ENCODE measurements around the gene HAL.

DNA sequence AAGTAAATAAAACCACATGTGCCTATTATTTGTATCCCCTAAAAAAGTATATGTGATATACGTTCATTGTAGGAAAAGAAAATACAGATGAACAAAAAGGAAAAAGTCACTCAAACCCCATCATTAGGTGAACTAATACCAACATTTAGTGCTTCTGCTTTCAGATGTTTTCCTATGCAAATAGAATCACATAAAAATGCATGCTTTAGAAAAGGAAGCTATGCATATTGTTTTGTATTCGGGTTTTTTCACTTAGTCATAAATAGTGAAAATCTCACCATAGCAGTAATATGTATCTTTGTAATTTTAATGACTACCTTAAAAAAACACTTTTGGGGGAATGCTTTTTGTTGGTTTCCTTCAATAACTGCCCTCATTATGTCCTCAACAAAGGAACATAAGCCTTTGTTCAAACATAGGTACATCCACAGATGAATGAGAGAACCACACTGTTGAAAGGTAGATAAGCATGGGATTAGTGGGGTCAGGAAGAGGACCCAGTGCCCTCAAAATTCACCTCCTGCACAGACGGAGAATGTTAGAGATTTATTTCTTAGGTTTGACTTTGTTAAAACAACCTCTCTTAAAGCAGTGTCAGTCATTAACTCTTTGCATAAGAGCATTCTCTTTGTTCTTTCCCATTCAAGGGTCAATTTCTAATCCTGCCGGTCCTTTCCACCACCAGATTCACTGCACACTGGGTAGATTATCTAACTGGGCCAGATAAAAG, 46.5 kb downstream of the HAL start:
- TF ChIP-seq, protein P1, sequence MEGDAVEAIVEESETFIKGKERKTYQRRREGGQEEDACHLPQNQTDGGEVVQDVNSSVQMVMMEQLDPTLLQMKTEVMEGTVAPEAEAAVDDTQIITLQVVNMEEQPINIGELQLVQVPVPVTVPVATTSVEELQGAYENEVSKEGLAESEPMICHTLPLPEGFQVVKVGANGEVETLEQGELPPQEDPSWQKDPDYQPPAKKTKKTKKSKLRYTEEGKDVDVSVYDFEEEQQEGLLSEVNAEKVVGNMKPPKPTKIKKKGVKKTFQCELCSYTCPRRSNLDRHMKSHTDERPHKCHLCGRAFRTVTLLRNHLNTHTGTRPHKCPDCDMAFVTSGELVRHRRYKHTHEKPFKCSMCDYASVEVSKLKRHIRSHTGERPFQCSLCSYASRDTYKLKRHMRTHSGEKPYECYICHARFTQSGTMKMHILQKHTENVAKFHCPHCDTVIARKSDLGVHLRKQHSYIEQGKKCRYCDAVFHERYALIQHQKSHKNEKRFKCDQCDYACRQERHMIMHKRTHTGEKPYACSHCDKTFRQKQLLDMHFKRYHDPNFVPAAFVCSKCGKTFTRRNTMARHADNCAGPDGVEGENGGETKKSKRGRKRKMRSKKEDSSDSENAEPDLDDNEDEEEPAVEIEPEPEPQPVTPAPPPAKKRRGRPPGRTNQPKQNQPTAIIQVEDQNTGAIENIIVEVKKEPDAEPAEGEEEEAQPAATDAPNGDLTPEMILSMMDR (IDR thresholded peaks at IDR 0.05): no peak
- TF ChIP-seq EP300 (IDR thresholded peaks at IDR 0.05) (no peak), POLR2AphosphoS5 (IDR thresholded peaks at IDR 0.05) (no peak)

Data from esophagus muscularis mucosa (tissue), 4 donors.